NCI-H2196 treated with DMSO at 0.1 percent for 48 hours (cell line): ENCODE data around the gene KLHDC1.
"Not testable (repeated sequence)": the region's sequence is repeated elsewhere in the genome, so short reads cannot be mapped to it uniquely, and the experiment has no call there.

Experiments
- DNase-seq: peaks from one replicate; lab custom pipeline; 2025; ENCODE audit not compliant: unreplicated experiment; lab: John Stamatoyannopoulos, UW

KLHDC1 gene

GRCh38 chr14:49721733-49722435 is 29.0 kb downstream of the KLHDC1 start:
- not testable (repeated sequence) for DNase-seq

DNA sequence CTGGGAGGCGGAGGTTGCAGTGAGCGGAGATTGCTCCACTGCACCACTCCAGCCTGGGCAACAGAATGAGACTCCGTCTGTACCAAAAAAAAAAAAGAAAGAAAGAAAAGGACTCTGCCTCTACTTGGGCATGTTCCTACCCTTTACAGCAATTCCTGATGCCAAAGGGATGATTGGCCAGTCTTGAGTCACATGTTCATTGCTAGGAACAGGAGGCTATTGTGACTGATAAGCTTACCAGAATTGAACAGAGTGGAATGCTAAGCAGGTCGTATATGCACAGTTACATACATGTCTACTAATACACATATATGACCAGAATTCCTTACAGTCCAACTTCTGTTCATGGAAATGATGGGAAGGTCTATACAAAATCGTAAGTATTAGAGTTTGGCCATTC is 34.3 kb downstream of the KLHDC1 start:
- DNase-seq, result no peak

DNA sequence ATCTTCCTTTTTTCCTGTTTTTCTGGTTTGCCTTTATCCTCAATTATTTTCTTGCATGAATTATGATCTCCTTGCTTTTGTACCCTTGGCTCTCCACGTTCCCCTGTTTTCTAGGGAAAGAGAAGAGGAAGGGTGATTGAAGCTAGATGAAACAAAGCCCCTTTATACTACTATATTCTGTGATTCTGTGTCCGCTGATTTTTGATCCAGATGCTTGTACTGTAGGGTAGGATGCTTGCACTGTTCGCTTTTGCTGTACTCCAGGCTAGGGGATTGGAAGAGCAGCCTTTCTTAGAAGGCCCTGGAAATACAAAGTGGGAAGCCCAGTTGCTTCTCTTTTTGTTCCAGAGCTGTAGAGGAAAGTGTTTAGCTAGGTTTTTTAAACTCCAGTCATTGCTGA is 40.0 kb downstream of the KLHDC1 start:
- DNase-seq, result no peak

DNA sequence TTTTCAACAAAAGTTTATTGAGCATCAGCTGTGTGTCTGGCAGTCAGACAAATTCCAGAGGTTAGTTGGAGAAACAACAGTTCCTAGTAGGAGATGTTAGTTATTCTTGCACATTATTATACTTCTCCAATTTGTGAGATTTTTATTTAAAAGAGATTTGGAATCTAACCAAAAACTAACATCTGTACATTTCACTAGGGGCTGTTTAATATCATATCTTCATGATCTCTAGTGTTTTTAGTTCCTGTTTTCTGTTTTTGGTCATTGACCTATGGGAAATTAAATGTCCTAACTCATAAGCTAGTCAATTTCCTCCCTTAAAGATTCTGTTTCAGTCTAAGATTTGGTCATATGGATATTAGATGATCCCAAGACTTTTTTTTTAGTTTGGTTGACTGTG is 40.9 kb downstream of the KLHDC1 start:
- DNase-seq, result no peak

- not testable (repeated sequence) for DNase-seq
These were observed 42.7 kb downstream of the KLHDC1 start for GRCh38 chr14:49735669-49736068.

- no peak for DNase-seq
These were observed 52.3 kb downstream of the KLHDC1 start for GRCh38 chr14:49745191-49745590.

DNA sequence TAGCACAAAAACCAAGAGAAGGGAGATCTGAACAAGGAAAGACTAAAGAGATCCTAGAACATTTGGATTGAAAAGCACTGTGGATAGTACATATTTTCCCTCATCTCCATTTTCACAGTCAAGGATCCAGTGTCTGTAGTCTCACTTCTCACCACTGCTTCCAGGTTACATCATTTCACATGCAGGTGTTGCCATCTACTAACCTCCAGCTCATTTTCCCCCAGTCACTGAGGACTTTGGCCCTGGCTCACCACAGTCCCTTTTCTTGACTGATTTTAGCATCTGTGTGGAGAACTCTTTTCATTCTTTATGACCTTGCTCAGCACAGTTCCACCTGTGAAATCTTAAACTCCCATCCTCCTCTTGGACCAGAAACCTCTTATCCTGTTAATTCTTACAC is 53.6 kb downstream of the KLHDC1 start:
- DNase-seq, result not testable (repeated sequence)

DNA sequence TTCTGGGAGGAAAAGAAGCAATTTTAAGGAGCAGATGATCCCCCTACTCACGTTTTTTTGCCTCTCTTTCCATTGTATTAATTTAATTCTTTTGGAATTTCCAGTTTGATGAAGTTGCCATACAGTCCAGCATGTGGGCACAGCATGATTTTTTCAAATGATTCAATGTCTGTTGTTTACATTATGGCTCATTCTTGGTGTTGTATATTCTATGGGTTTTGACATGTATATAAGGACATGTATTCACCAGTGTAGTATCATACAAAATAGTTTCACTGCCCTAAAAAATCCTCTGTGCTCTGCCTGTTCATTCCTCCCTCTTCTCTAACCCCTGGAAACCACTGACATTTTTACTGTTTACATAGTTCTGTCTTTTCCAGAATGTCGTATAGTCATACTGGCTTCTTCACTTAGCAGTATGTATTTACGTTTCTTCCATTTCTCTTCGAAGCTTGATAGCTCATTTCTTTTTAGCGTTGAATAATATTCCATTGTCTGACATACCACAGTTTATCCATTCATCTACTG is 61.7 kb downstream of the KLHDC1 start:
- DNase-seq, result no peak

GRCh38 chr14:49755378-49755777 is 62.5 kb downstream of the KLHDC1 start:
- DNase-seq, result no peak

GRCh38 chr14:49761839-49762551 is 69.1 kb downstream of the KLHDC1 start:
- no peak for DNase-seq

DNA sequence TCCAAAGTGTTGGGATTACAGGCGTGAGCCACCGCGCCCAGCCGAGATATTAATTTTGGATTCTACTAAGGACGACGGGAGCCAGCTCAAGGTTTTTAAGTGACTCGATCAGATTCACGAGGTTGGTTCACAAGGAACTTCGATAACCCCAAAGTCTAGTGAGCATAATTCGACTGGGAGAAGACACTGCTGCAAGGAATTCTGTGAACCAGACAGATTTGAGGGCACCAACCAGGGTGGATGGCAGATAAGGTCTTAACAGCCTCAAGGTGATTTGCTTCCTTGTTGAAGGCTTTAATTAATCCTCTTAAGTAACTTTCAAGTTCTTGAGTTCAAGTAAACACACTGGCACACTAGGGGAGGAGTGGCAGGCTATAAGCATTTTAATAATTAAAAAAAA is 73.9 kb downstream of the KLHDC1 start:
- no peak for DNase-seq

GRCh38 chr14:49767270-49767570 is 74.3 kb downstream of the KLHDC1 start:
- no peak for DNase-seq

DNA sequence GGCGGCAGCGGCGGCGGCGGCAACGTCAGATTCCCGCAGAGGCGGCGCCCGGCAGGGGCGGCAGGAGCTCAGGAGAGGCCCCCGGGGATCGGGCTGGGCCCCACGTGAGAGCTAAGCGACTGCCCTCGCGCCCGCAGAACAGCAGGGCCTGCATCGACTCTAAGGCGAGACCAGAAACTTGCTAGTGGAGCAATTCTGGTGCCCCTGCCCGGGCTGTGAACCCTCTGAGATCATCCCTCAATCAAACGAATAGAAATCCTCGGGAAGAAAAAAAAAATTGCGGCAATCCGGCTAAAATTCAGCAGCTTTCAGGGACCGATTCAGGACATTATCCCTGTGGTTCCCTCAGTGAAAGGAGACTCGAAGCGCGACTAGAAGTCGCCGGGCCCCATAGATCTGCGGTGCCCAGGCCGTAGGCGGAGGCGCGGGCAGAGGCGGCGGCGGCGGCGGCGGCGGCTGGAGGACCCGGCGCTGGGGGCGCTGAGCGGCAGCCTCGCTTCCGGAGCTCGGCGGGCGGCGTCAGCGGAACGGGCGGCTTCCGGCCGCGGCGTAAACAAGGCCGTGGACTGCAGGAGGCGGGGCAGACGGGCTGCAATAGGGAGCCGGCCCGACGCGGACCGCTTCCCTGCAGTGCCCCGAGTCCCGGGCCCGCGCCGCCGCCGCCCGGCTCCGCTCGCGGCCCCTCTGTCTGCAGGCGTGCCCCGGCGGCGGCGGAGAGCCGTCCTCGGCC is 74.8 kb downstream of the KLHDC1 start, which contains the start of gene KLHDC2:
Gene KLHDC2 (plus strand): TSS at position 583 of the 730 bp plus-strand sequence. CDS start 316 bp downstream, outside the sequence.
- peak; percentile 71 for DNase-seq

DNA sequence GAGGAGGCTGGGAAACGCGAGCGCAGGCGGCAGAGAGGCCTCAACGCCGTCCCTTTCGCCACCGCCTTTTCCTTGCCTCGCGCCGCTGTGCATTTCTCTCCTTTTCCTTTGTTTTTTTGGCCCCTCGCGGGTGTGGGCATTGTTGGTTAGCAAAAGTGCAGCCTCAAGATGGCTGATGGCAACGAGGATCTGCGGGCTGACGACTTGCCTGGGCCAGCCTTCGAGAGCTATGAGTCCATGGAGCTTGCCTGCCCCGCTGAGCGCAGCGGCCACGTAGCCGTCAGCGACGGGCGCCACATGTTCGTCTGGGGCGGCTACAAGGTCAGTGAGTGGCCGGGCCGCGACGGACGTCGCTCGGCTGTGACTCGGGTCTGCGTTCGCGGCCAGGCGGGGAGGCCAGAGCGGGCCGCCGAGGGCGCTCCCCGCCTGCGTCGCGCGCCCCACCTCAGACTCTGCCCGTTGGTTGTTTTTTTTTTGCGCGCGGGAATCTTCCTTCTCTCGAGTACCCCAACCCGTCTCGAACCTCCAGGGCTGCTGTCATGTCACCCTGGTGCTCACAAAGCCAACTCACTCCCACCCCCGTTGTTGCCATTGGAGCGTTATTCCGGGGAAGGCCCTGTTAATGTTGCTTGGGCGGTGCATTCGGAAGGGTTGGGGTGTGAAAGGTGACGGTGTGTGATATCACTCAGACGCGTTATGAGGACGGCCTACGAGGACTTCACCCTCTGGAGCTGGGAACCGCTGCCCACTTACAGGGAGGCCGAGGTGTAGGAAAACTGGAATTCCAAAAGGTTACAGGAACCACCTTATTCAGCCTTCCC is 75.6 kb downstream of the KLHDC1 start:
- DNase-seq, result no peak

DNA sequence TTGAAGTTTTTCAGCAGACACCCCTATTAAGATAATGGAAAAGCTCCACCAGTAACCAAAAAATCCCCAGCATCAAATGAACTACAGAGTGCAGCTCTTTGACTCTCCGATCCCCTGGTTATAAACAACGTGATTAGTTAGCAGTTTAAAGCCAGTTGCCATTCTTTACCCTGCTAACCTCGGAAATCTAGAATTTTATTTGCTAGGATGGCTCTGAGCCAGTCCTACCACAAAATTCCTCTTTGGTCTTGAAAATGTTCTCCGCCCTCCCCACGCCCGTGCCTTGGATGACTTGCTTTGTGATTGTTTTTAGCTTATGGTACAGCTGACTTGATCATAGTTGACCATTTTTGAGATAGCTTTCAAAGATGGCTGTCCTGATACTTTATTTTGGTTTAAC is 76.3 kb downstream of the KLHDC1 start:
- DNase-seq, result no peak

DNA sequence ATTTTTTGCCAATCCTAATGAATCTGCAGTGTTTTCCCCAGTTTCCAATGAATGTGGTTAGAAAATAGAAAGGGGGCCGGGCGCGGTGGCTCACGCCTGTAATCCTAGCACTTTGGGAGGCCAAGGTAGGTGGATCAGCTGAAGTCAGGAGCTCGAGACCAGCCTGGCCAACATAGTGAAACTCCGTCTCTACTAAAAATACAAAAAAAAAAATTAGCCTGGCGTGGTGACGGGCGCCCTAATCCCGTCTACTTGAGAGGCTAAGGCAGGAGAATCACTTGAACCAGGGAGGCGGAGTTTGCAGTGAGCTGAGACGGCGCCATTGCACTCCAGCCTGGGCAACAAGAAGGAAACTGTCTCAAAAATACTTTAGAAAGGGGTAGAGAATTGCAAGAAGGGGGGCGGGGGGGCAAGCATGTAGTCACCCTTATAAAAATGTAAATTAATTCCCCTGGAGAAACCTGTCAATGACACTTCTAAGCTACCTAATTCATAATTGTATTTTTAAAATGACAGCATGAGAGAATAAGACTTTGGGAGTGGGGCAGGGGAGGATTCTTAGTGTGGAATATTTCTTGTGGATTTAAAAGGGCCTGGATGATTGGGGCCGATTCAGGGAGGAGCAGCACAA is 76.8 kb downstream of the KLHDC1 start:
- DNase-seq, result no peak

- DNase-seq, result no peak
These were observed 77.4 kb downstream of the KLHDC1 start for GRCh38 chr14:49770212-49770817.

GRCh38 chr14:49771691-49772090 is 78.8 kb downstream of the KLHDC1 start:
- not testable (repeated sequence) for DNase-seq

DNA sequence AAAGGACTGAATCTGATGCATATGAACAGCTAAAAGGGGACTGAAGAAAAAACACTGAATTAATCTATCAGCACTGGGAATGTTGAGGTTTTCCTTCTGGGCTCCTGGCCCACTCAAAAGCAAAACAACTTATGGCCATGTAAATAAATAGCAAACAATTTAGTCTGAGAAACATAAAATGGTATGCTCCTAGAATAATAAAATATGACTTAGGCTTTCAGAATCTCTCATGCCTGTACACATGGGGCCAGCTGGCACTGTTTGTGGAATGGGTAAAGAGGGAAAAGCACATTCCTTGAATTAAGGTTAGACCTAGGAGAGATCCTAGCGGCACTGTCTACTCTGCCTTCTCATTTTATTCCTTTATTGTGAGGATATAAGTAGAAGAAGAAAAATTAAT is 81.2 kb downstream of the KLHDC1 start:
- no peak for DNase-seq

- DNase-seq, result no peak
These were observed 85.5 kb downstream of the KLHDC1 start for GRCh38 chr14:49778421-49778820.
